BLaER1 (cell line): ENCODE data around the gene RAD1.
A peak's percentile ranks its signal among the peaks of the same experiment; 100 is the strongest.

Source experiments
- H3K27ac ChIP-seq: shearing (Covaris generic); formaldehyde crosslinking; 2 replicates; pipeline ENCODE4 v1.8.1; 2022
- H3K27me3 ChIP-seq: shearing (Covaris generic); formaldehyde crosslinking; 2 replicates; pipeline ENCODE4 v1.8.1; 2022
- H3K36me3 ChIP-seq: shearing (Covaris generic); formaldehyde crosslinking; 2 replicates; pipeline ENCODE4 v1.8.1; 2022
- H3K4me1 ChIP-seq: shearing (Covaris generic); formaldehyde crosslinking; 2 replicates; pipeline ENCODE4 v1.8.1; 2022
- H3K4me2 ChIP-seq: shearing (Covaris generic); formaldehyde crosslinking; 2 replicates; pipeline ENCODE4 v1.8.1; 2022
- H3K4me3 ChIP-seq: shearing (Covaris generic); formaldehyde crosslinking; 2 replicates; pipeline ENCODE4 v1.8.1; 2022
- H3K9ac ChIP-seq: shearing (Covaris generic); formaldehyde crosslinking; 2 replicates; pipeline ENCODE4 v1.8.1; 2022
- H3K9me3 ChIP-seq: shearing (Covaris generic); formaldehyde crosslinking; 2 replicates; pipeline ENCODE4 v1.8.1; 2022
- H4K20me1 ChIP-seq: shearing (Covaris generic); formaldehyde crosslinking; 2 replicates; pipeline ENCODE4 v1.8.1; 2022
- Cebpa-rat ChIP-seq: shearing (Covaris generic); IDR thresholded peaks from 2 replicates; pipeline ENCODE4 v1.8.1; 2022

Gene RAD1

GRCh38 chr5:34916518-34916917, 1.2 kb upstream of the RAD1 start:
- peak overlapping the region; percentile 100 for H3K4me3 ChIP-seq
- peaks cover 45% of the 10 kb centered on the region for H4K20me1 ChIP-seq
- no peak for TF ChIP-seq Cebpa-rat
- no peaks in the 10 kb centered on the region for H3K27me3 ChIP-seq
- H3K9ac ChIP-seq: peak overlapping the region; percentile 98
- H3K4me2 ChIP-seq: peak overlapping the region; percentile 95
- peak overlapping the region; percentile 96; the same call in 1 of the 2 replicates for H3K27ac ChIP-seq
- H3K4me1 ChIP-seq: peaks cover 40% of the 10 kb centered on the region
- peaks cover 54% of the 10 kb centered on the region for H3K36me3 ChIP-seq
- H3K9me3 ChIP-seq: no peaks in the 10 kb centered on the region

- Histone ChIP-seq H4K20me1 (peaks cover 43% of the 10 kb centered on the region), H3K9ac (peak overlapping the region; percentile 98), H3K4me3 (peak overlapping the region; percentile 100), H3K27me3 (no peaks in the 10 kb centered on the region), H3K27ac (peak overlapping the region; percentile 96), H3K9me3 (no peaks in the 10 kb centered on the region), H3K4me1 (peaks cover 40% of the 10 kb centered on the region), H3K4me2 (peak overlapping the region; percentile 95), H3K36me3 (peaks cover 54% of the 10 kb centered on the region)
- no peak for TF ChIP-seq Cebpa-rat
Measured at GRCh38 chr5:34915856-34916192, 520 bp upstream of the RAD1 start.

GRCh38 chr5:34914671-34915138, 599 bp downstream of the RAD1 start:
- Histone ChIP-seq H3K27ac (peak overlapping the region; percentile 96), H3K9me3 (no peaks in the 10 kb centered on the region), H3K4me2 (peak overlapping the region; percentile 78), H4K20me1 (peaks cover 35% of the 10 kb centered on the region; the same call in 1 of the 2 replicates), H3K4me3 (peak overlapping the region; percentile 100), H3K27me3 (no peaks in the 10 kb centered on the region), H3K36me3 (peaks cover 55% of the 10 kb centered on the region), H3K4me1 (peaks cover 40% of the 10 kb centered on the region), H3K9ac (peak overlapping the region; percentile 98)
- peak; percentile 21; the same call in 1 of the 2 replicates for TF ChIP-seq Cebpa-rat

- H3K27ac ChIP-seq: no peak overlapping the region
- peaks cover 23% of the 10 kb centered on the region; the same call in 1 of the 2 replicates for H4K20me1 ChIP-seq
- no peak overlapping the region; the same call in 1 of the 2 replicates for H3K9ac ChIP-seq
- H3K4me3 ChIP-seq: no peak overlapping the region
- no peak for TF ChIP-seq Cebpa-rat
- H3K4me1 ChIP-seq: peaks cover 39% of the 10 kb centered on the region
- no peaks in the 10 kb centered on the region for H3K9me3 ChIP-seq
- H3K36me3 ChIP-seq: peaks cover 58% of the 10 kb centered on the region
- H3K27me3 ChIP-seq: no peaks in the 10 kb centered on the region
- H3K4me2 ChIP-seq: peak overlapping the region; percentile 78
Measured at GRCh38 chr5:34913072-34913471, 2.2 kb downstream of the RAD1 start.

GRCh38 chr5:34905564-34905963, 9.7 kb downstream of the RAD1 start:
- H3K4me2 ChIP-seq: no peak overlapping the region
- no peak overlapping the region for H3K4me3 ChIP-seq
- H4K20me1 ChIP-seq: no peaks in the 10 kb centered on the region; the same call in 1 of the 2 replicates
- no peak overlapping the region for H3K9ac ChIP-seq
- H3K9me3 ChIP-seq: no peaks in the 10 kb centered on the region
- no peaks in the 10 kb centered on the region for H3K27me3 ChIP-seq
- no peak overlapping the region for H3K27ac ChIP-seq
- peaks cover 63% of the 10 kb centered on the region for H3K36me3 ChIP-seq
- TF ChIP-seq Cebpa-rat: no peak
- no peaks in the 10 kb centered on the region for H3K4me1 ChIP-seq

- H3K27me3 ChIP-seq: no peaks in the 10 kb centered on the region
- no peak for TF ChIP-seq Cebpa-rat
- no peaks in the 10 kb centered on the region; the same call in 1 of the 2 replicates for H4K20me1 ChIP-seq
- no peak overlapping the region for H3K9ac ChIP-seq
- no peak overlapping the region for H3K4me3 ChIP-seq
- H3K4me1 ChIP-seq: no peaks in the 10 kb centered on the region
- peaks cover 40% of the 10 kb centered on the region for H3K36me3 ChIP-seq
- no peak overlapping the region for H3K27ac ChIP-seq
- no peak overlapping the region for H3K4me2 ChIP-seq
- H3K9me3 ChIP-seq: no peaks in the 10 kb centered on the region
Measured at GRCh38 chr5:34903260-34903659, 12.0 kb downstream of the RAD1 start.

GRCh38 chr5:34900652-34901051, 14.7 kb downstream of the RAD1 start:
- Histone ChIP-seq H3K36me3 (peaks cover 25% of the 10 kb centered on the region; the same call in 1 of the 2 replicates), H3K27ac (no peak overlapping the region), H3K27me3 (no peaks in the 10 kb centered on the region), H3K4me2 (no peak overlapping the region), H3K9ac (no peak overlapping the region), H3K4me1 (no peaks in the 10 kb centered on the region), H3K4me3 (no peak overlapping the region), H3K9me3 (no peaks in the 10 kb centered on the region), H4K20me1 (no peaks in the 10 kb centered on the region)
- no peak for TF ChIP-seq Cebpa-rat

GRCh38 chr5:34899066-34899465, 16.2 kb downstream of the RAD1 start:
- TF ChIP-seq Cebpa-rat: no peak
- Histone ChIP-seq H3K4me2 (no peak overlapping the region), H3K4me1 (no peaks in the 10 kb centered on the region), H4K20me1 (no peaks in the 10 kb centered on the region), H3K4me3 (no peak overlapping the region), H3K27ac (no peak overlapping the region), H3K27me3 (no peaks in the 10 kb centered on the region), H3K9ac (no peak overlapping the region), H3K36me3 (peaks cover 12% of the 10 kb centered on the region; the same call in 1 of the 2 replicates), H3K9me3 (no peaks in the 10 kb centered on the region)

- no peaks in the 10 kb centered on the region for H4K20me1 ChIP-seq
- no peak overlapping the region for H3K27ac ChIP-seq
- no peaks in the 10 kb centered on the region for H3K4me1 ChIP-seq
- H3K36me3 ChIP-seq: peaks cover 8% of the 10 kb centered on the region; the same call in 1 of the 2 replicates
- no peaks in the 10 kb centered on the region for H3K9me3 ChIP-seq
- no peak for TF ChIP-seq Cebpa-rat
- no peaks in the 10 kb centered on the region for H3K27me3 ChIP-seq
- no peak overlapping the region for H3K4me3 ChIP-seq
- H3K9ac ChIP-seq: no peak overlapping the region
- no peak overlapping the region for H3K4me2 ChIP-seq
Measured at GRCh38 chr5:34898258-34898895, 16.9 kb downstream of the RAD1 start.

- H4K20me1 ChIP-seq: no peaks in the 10 kb centered on the region
- no peak overlapping the region for H3K9ac ChIP-seq
- H3K9me3 ChIP-seq: no peaks in the 10 kb centered on the region
- no peak overlapping the region for H3K4me2 ChIP-seq
- peaks cover 8% of the 10 kb centered on the region; the same call in 1 of the 2 replicates for H3K36me3 ChIP-seq
- H3K4me1 ChIP-seq: no peaks in the 10 kb centered on the region
- no peak for TF ChIP-seq Cebpa-rat
- H3K27me3 ChIP-seq: no peaks in the 10 kb centered on the region
- no peak overlapping the region for H3K4me3 ChIP-seq
- H3K27ac ChIP-seq: no peak overlapping the region
Measured at GRCh38 chr5:34897646-34898045, 17.7 kb downstream of the RAD1 start.
